AG09309 (cell line): ENCODE results near the gene CENPP.

Experiments used
- DNase-seq: peaks from one replicate; pipeline ENCODE4 v3.0.0-alpha.2; 2010; ENCODE audit warnings: low read depth
- H3K4me3 ChIP-seq: 2 replicates; pipeline ENCODE4 v1.5.1; 2011; ENCODE audit warnings: mild to moderate bottlenecking, low read depth, low read length, moderate library complexity; ENCODE audit not compliant: control insufficient read depth
- CTCF ChIP-seq: IDR thresholded peaks from 2 replicates; pipeline ENCODE4 v1.5.1; 2011; ENCODE audit warnings: mild to moderate bottlenecking, low read depth, low read length, inconsistent platforms; ENCODE audit not compliant: insufficient read depth, control insufficient read depth; ENCODE audit errors: missing control alignments

Gene CENPP

DNA sequence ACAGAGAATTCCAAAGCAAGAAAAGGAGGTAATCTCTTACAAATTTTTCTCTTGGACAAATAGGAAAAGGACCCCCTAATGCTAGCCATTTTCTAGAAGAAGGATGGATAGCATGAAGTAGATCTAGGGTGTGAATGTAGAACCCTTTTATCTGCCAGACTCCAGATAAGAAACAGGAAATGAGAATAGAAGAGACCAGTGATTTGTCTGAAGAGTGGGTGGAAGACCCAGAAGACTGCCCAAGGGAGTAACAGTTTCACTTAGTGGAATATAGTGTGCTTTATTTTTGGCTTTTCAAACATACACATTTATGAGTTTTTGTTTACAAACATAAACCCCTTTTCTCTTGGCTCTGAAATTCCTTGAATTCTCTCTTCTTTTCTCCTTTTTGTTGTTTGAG is 185.0 kb downstream of the CENPP start:
- H3K4me3 ChIP-seq = no peak overlapping the region
- TF ChIP-seq CTCF = no peak
- DNase-seq = no peak

- H3K4me3 ChIP-seq = no peak overlapping the region
- DNase-seq = no peak
- TF ChIP-seq CTCF = no peak
These were observed 186.9 kb downstream of the CENPP start for GRCh38 chr9:92512622-92513021.

DNA sequence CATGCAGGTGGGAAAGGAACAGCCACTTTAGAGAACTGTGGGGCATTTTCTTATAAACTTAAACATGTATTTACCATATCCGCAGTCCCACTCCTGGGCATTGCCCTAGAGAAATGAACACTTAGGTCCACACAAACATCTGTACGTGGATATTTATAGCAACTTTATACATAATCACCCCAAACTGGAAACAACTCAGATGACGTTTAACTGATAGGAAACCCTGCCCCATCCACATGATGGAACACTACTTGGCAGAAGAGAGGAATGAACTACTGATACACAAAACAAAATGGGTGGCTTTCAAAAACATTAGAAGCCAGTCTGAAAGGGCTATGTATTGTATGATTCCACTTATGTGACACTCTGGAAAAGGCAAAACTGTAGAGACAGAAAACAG is 187.6 kb downstream of the CENPP start:
- no peak for DNase-seq
- TF ChIP-seq CTCF = no peak
- H3K4me3 ChIP-seq = no peak overlapping the region

- H3K4me3 ChIP-seq = no peak overlapping the region
- TF ChIP-seq CTCF = no peak
- DNase-seq = no peak
These were observed 188.9 kb downstream of the CENPP start for GRCh38 chr9:92514635-92515034.

DNA sequence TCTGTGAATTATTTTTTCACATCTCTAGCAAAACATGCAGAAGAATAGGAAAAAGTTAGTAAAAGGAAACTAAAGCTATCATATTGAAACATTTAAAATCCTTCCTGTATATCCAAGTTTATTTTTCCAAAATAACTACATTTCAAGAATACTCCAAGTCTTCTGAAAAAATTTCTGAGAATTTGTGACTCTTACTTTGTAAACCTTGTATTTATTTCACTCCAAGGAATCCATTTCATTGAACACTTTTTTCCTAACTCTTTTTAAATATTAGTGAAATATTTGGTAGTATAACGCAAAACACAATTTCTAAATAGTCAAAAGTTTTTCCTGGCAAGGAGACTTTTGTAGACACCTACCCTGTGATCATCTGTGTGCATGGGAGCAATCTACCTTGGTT is 190.8 kb downstream of the CENPP start:
- no peak overlapping the region for H3K4me3 ChIP-seq

GRCh38 chr9:92517046-92517445 is 191.3 kb downstream of the CENPP start:
- no peak for DNase-seq
- no peak overlapping the region for H3K4me3 ChIP-seq
- no peak for TF ChIP-seq CTCF

More for the DNA sequence above, 190.8 kb downstream of the CENPP start:
- no peak for DNase-seq
- no peak for TF ChIP-seq CTCF

DNA sequence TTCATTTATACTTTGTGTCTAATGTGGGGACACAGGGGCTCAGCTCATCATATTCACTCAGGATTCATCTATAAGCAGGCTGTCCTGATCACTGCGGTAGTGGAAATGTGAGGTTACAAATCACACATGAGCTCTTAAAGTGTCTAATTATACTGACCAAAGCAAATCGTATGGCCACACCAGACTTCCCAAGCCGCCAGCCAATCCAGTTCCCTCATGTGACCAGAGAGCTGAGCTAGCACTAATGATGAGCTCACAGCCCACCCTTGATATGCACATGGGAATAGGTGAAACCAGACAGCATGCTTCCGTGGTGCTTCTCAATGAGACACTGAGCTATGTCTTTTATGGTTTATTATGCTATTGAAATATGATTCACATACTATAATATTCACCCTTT is 192.4 kb downstream of the CENPP start:
- TF ChIP-seq CTCF = no peak
- DNase-seq = no peak
- no peak overlapping the region for H3K4me3 ChIP-seq
